Measurements from ENCODE around the gene IGSF11. TPM values are rescaled to one million over a fixed set of nuclear protein-coding genes. Genes with fewer than 3 reads are reported as not detected.

The IGSF11 gene
- total and polyA plus RNA-seq, 2 of the 4 experiments (the other 2 are of a cell fraction), result 0.18 TPM; not detected in 1

DNA sequence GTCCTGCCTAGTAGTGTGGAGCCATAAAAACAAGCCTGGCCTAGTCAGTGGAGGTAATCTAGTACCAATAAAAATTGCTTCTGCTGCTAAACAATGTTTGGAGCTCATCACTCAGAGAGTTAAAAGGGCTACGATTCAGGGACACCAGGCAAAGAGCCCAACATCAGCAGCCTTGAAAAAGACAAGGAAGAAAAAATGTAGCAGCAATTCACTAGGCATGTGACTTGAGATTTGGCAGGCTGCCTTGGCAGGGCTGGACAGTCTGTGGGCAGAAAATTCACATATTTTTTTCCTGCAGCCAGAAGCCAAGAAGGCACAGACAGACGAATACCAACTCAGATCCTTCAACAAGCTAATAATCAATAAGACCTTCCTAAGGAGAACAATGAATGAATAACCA, 47.2 kb downstream of the IGSF11 start:
- Histone ChIP-seq H2AFZ (replicated peaks; ENCODE audit: low read length, poor library complexity) (no peak overlapping the region), H2AK5ac (ENCODE audit: low read depth, low read length) (no peak overlapping the region), H3K14ac (replicated peaks; ENCODE audit: low read depth, low read length) (no peak overlapping the region), H2BK20ac (ENCODE audit: low read depth, low read length) (no peak overlapping the region), H3K9me1 (ENCODE audit: insufficient read depth, low read length) (no peaks in the 10 kb centered on the region), H4K5ac (ENCODE audit: low read depth, low read length) (no peak overlapping the region), H2BK120ac (ENCODE audit: low read depth, low read length) (no peak overlapping the region), H3K23ac (ENCODE audit: low read depth, low read length) (no peak overlapping the region), H3K4me3 (ENCODE audit: insufficient read depth, low read depth, low read length) (no peak overlapping the region), H4K8ac (ENCODE audit: low read depth in 2 of 2, low read length in 2 of 2) (no peak overlapping the region), H3K79me1 (ENCODE audit: low read depth in 1 of 2, low read length in 2 of 2) (no peaks in the 10 kb centered on the region), H2AK9ac (replicated peaks; ENCODE audit: low read depth, low read length, poor library complexity) (no peak overlapping the region), H3K18ac (ENCODE audit: low read depth, low read length) (no peak overlapping the region), H4K20me1 (ENCODE audit: insufficient read depth, low read length) (no peaks in the 10 kb centered on the region), H3K36me3 (ENCODE audit: control insufficient read depth, insufficient read depth, low read length) (no peaks in the 10 kb centered on the region), H4K91ac (ENCODE audit: insufficient read depth, low read depth, low read length) (no peak overlapping the region), H3K9ac (ENCODE audit: low read depth, low read length) (no peak overlapping the region), H3K27ac (ENCODE audit: insufficient read depth, low read length) (no peak overlapping the region), H2BK5ac (ENCODE audit: low read depth, low read length, poor library complexity, severe bottlenecking) (no peak overlapping the region), H3K9me3 (ENCODE audit: control insufficient read depth, insufficient read depth, low read length) (no peaks in the 10 kb centered on the region), H3K4ac (ENCODE audit: low read depth, low read length) (no peak overlapping the region), H3K4me1 (ENCODE audit: control insufficient read depth, insufficient read depth, low read length) (no peaks in the 10 kb centered on the region), H3K56ac (ENCODE audit: extremely low read depth, insufficient read depth, low read length) (no peak overlapping the region), H2BK15ac (ENCODE audit: low read depth, low read length) (no peak overlapping the region), H3K27me3 (ENCODE audit: control insufficient read depth, insufficient read depth, low read length) (no peaks in the 10 kb centered on the region), H3K4me2 (ENCODE audit: low read depth, low read length) (no peak overlapping the region)
- no TSS peak for BruUV-seq (replicated peaks)
- DNase-seq, result peak; percentile 3
- WGBS, 2 experiments (ENCODE audit: extremely low coverage in 2 of 2, insufficient read length in 1 of 2), result no CpG with 5 or more reads among the region's 2 CpGs
- ChIA-PET CTCF (no interaction called here), POLR2A (ENCODE audit: unreplicated experiment) (no interaction called here)
- TF ChIP-seq MXI1 (IDR thresholded peaks at IDR 0.05; ENCODE audit: borderline replicate concordance, low read depth, low read length), result no peak
- TF ChIP-seq CEBPB (IDR thresholded peaks at IDR 0.05; ENCODE audit: low read depth, low read length), result no peak
- no peak for TF ChIP-seq CHD1 (IDR thresholded peaks at IDR 0.05; ENCODE audit: low read depth, low read length)
- TF ChIP-seq POLR2A (IDR thresholded peaks at IDR 0.05; ENCODE audit: low read depth, low read length), result no peak
- TF ChIP-seq, protein P1, sequence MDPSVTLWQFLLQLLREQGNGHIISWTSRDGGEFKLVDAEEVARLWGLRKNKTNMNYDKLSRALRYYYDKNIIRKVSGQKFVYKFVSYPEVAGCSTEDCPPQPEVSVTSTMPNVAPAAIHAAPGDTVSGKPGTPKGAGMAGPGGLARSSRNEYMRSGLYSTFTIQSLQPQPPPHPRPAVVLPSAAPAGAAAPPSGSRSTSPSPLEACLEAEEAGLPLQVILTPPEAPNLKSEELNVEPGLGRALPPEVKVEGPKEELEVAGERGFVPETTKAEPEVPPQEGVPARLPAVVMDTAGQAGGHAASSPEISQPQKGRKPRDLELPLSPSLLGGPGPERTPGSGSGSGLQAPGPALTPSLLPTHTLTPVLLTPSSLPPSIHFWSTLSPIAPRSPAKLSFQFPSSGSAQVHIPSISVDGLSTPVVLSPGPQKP (IDR thresholded peaks at IDR 0.05; ENCODE audit: borderline replicate concordance, low read depth, low read length), result no peak
- no peak for TF ChIP-seq MAFK (IDR thresholded peaks at IDR 0.05; ENCODE audit: low read depth, low read length)
- TF ChIP-seq BHLHE40 (IDR thresholded peaks at IDR 0.05; ENCODE audit: low read depth, low read length), result no peak
- TF ChIP-seq, protein P2, sequence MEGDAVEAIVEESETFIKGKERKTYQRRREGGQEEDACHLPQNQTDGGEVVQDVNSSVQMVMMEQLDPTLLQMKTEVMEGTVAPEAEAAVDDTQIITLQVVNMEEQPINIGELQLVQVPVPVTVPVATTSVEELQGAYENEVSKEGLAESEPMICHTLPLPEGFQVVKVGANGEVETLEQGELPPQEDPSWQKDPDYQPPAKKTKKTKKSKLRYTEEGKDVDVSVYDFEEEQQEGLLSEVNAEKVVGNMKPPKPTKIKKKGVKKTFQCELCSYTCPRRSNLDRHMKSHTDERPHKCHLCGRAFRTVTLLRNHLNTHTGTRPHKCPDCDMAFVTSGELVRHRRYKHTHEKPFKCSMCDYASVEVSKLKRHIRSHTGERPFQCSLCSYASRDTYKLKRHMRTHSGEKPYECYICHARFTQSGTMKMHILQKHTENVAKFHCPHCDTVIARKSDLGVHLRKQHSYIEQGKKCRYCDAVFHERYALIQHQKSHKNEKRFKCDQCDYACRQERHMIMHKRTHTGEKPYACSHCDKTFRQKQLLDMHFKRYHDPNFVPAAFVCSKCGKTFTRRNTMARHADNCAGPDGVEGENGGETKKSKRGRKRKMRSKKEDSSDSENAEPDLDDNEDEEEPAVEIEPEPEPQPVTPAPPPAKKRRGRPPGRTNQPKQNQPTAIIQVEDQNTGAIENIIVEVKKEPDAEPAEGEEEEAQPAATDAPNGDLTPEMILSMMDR (conservative IDR thresholded peaks at IDR 0.05; ENCODE audit: low read depth, low read length), result no peak
- TF ChIP-seq MAZ (IDR thresholded peaks at IDR 0.05; ENCODE audit: borderline replicate concordance, low read depth, low read length), result no peak
- TF ChIP-seq NFE2L2 (IDR thresholded peaks at IDR 0.05; ENCODE audit: low read depth, low read length), result no peak
- no peak for TF ChIP-seq FOS (IDR thresholded peaks at IDR 0.05; ENCODE audit: low read depth, low read length)
- no peak for TF ChIP-seq RAD21 (IDR thresholded peaks at IDR 0.05; ENCODE audit: low read length)
- TF ChIP-seq RCOR1 (IDR thresholded peaks at IDR 0.05; ENCODE audit: insufficient replicate concordance, low read length), result no peak
- no peak for TF ChIP-seq RFX5 (IDR thresholded peaks at IDR 0.05; ENCODE audit: low read depth, low read length)
- no peak for TF ChIP-seq SMC3 (IDR thresholded peaks at IDR 0.05; ENCODE audit: low read depth, low read length)
- TF ChIP-seq USF2 (IDR thresholded peaks at IDR 0.05; ENCODE audit: low read depth, low read length), result no peak
- in situ Hi-C loops (cut with MboI; ENCODE audit: low sequenced_read_pairs), result no loop called here
- ATAC-seq (ENCODE audit: low read depth), result peak; percentile 29; the same call in 1 of the 2 replicates
- dilution Hi-C loops (cut with HindIII; ENCODE audit: low sequenced_read_pairs, unreplicated experiment), result no loop called here
- intact Hi-C loops (cut with micrococcal nuclease), result no loop called here
